HG03342 (cell line): ENCODE results near the gene SNX13.
"Not testable (repeated sequence)": the region's sequence is repeated elsewhere in the genome, so short reads cannot be mapped to it uniquely, and the experiment has no call there.

Source experiments
- ATAC-seq: cut with Tn5 transposase; IDR thresholded peaks from one replicate; pipeline ENCODE4 v1.9.1; 2021; ENCODE audit warnings: mild to moderate bottlenecking, moderate library complexity; ENCODE audit not compliant: unreplicated experiment

Gene SNX13

GRCh38 chr7:17915796-17916195 is 24.5 kb downstream of the SNX13 start:
- ATAC-seq, result no peak

- no peak for ATAC-seq
These were observed 25.1 kb downstream of the SNX13 start for GRCh38 chr7:17915168-17915567.

GRCh38 chr7:17913250-17913649 is 27.0 kb downstream of the SNX13 start:
- no peak for ATAC-seq

GRCh38 chr7:17912536-17913235 is 27.6 kb downstream of the SNX13 start:
- no peak for ATAC-seq

GRCh38 chr7:17912050-17912449 is 28.2 kb downstream of the SNX13 start:
- ATAC-seq, result no peak

GRCh38 chr7:17910377-17910776 is 29.9 kb downstream of the SNX13 start:
- no peak for ATAC-seq

- not testable (repeated sequence) for ATAC-seq
These were observed 31.0 kb downstream of the SNX13 start for GRCh38 chr7:17909310-17909709.

- ATAC-seq, result no peak
These were observed 33.3 kb downstream of the SNX13 start for GRCh38 chr7:17907014-17907413.

GRCh38 chr7:17903337-17903736 is 37.0 kb downstream of the SNX13 start:
- no peak for ATAC-seq

- no peak for ATAC-seq
These were observed 37.7 kb downstream of the SNX13 start for GRCh38 chr7:17902599-17902998.

GRCh38 chr7:17900464-17900863 is 39.8 kb downstream of the SNX13 start:
- ATAC-seq, result no peak

- ATAC-seq, result no peak
These were observed 42.2 kb downstream of the SNX13 start for GRCh38 chr7:17898111-17898510.

- ATAC-seq, result no peak
These were observed 53.0 kb downstream of the SNX13 start for GRCh38 chr7:17887286-17887685.

- ATAC-seq, result no peak
These were observed 57.6 kb downstream of the SNX13 start for GRCh38 chr7:17882685-17883084.

- ATAC-seq, result no peak
These were observed 61.1 kb downstream of the SNX13 start for GRCh38 chr7:17879075-17879661.

GRCh38 chr7:17878627-17879026 is 61.7 kb downstream of the SNX13 start:
- ATAC-seq, result no peak

GRCh38 chr7:17871815-17872533 is 68.3 kb downstream of the SNX13 start:
- no peak for ATAC-seq

- ATAC-seq, result no peak
These were observed 69.9 kb downstream of the SNX13 start for GRCh38 chr7:17870406-17870805.

- ATAC-seq, result no peak
These were observed 76.5 kb downstream of the SNX13 start for GRCh38 chr7:17863809-17864143.

- ATAC-seq, result no peak
These were observed 77.0 kb downstream of the SNX13 start for GRCh38 chr7:17863095-17863808.

- no peak for ATAC-seq
These were observed 84.0 kb downstream of the SNX13 start for GRCh38 chr7:17856251-17856650.

- no peak for ATAC-seq
These were observed 85.1 kb downstream of the SNX13 start for GRCh38 chr7:17855202-17855601.
